Activated CD8-positive, alpha-beta T cell treated with anti-CD3 and anti-CD28 coated beads, Interleukin-2, amount 10 ng/mL, durations not matched to agents 7 days and 5 days (primary cell): ENCODE data around the gene NAPA. TPM values are rescaled to one million over a fixed set of nuclear protein-coding genes. Genes with fewer than 3 reads are reported as not detected.

ENCODE experiments used
- ATAC-seq: fragments of 150-1000 bp; cut with Tn5 transposase; one replicate; pipeline ENCODE4 v1.10.0; 2021; ENCODE audit warnings: moderate library complexity
- CTCF ChIA-PET: fragments of 350-600 bp; sonication (Branson Sonifier 250); formaldehyde crosslinking; loops from one replicate; lab custom pipeline; 2021; ENCODE audit warnings: antibody characterized with exemption; lab: Charles Lee
- POLR2A ChIA-PET: fragments of 350-600 bp; sonication (Branson Sonifier 250); formaldehyde crosslinking; loops from one replicate; lab custom pipeline; 2021; ENCODE audit warnings: antibody characterized with exemption; lab: Charles Lee
- DNase-seq: peaks from one replicate; pipeline ENCODE4 v3.0.0-alpha.2; 2020
- H3K27ac Mint-ChIP-seq: one replicate; pipeline ENCODE4 v1.8.0; 2021; ENCODE audit warnings: mild to moderate bottlenecking, mixed read lengths
- H3K27me3 Mint-ChIP-seq: one replicate; pipeline ENCODE4 v1.8.0; 2021; ENCODE audit warnings: low read depth, mixed read lengths
- H3K36me3 Mint-ChIP-seq: one replicate; pipeline ENCODE4 v1.8.0; 2021; ENCODE audit warnings: low read depth, mixed read lengths
- H3K4me1 Mint-ChIP-seq: one replicate; pipeline ENCODE4 v1.8.0; 2021; ENCODE audit warnings: low read depth, mixed read lengths
- H3K4me3 Mint-ChIP-seq: one replicate; pipeline ENCODE4 v1.8.0; 2021; ENCODE audit warnings: mild to moderate bottlenecking, mixed read lengths
- H3K9me3 Mint-ChIP-seq: one replicate; pipeline ENCODE4 v1.8.0; 2022; ENCODE audit warnings: mixed read lengths; ENCODE audit not compliant: insufficient read depth
- total RNA-seq, 2 experiments: library from RNA; stranded (reverse); gene quantifications; one replicate each; pipeline ENCODE4 v1.2.3, GENCODE V29; 2021

NAPA gene
- total RNA-seq, 2 experiments from 2014 or later: 90.0 to 103 TPM

- no peak for ATAC-seq
- no peaks in the 10 kb centered on the region for H3K9me3 Mint-ChIP-seq
- no peak for DNase-seq
- H3K27ac Mint-ChIP-seq: no peak overlapping the region
- ChIA-PET CTCF (interaction anchor here (1.1 to 2.8 kb wide), 3 partner anchors 9 to 35 kb away, joined by 3 to 14 read pairs (median 4); partner anchors contain the start of gene KPTN), POLR2A (no interaction called here)
- peaks cover 2% of the 10 kb centered on the region for H3K36me3 Mint-ChIP-seq
- H3K4me3 Mint-ChIP-seq: no peak overlapping the region
- H3K27me3 Mint-ChIP-seq: peaks cover 53% of the 10 kb centered on the region
- H3K4me1 Mint-ChIP-seq: peaks cover 40% of the 10 kb centered on the region
Observed at GRCh38 chr19:47448360-47448727, 66.5 kb downstream of the NAPA start.

- DNase-seq (peak; percentile 75), ATAC-seq (peak; percentile 71)
- ChIA-PET POLR2A (no interaction called here), CTCF (interaction anchor here (1.1 to 3.6 kb wide), 4 partner anchors 9 to 36 kb away, joined by 3 to 28 read pairs (median 9); partner anchors contain the start of gene KPTN)
- Mint-ChIP-seq H3K4me3 (peak overlapping the region; percentile 53), H3K36me3 (peaks cover 2% of the 10 kb centered on the region), H3K27me3 (peaks cover 59% of the 10 kb centered on the region), H3K27ac (peak overlapping the region; percentile 18), H3K4me1 (peaks cover 45% of the 10 kb centered on the region), H3K9me3 (no peaks in the 10 kb centered on the region)
Observed at GRCh38 chr19:47447470-47448359, 67.1 kb downstream of the NAPA start.

DNA sequence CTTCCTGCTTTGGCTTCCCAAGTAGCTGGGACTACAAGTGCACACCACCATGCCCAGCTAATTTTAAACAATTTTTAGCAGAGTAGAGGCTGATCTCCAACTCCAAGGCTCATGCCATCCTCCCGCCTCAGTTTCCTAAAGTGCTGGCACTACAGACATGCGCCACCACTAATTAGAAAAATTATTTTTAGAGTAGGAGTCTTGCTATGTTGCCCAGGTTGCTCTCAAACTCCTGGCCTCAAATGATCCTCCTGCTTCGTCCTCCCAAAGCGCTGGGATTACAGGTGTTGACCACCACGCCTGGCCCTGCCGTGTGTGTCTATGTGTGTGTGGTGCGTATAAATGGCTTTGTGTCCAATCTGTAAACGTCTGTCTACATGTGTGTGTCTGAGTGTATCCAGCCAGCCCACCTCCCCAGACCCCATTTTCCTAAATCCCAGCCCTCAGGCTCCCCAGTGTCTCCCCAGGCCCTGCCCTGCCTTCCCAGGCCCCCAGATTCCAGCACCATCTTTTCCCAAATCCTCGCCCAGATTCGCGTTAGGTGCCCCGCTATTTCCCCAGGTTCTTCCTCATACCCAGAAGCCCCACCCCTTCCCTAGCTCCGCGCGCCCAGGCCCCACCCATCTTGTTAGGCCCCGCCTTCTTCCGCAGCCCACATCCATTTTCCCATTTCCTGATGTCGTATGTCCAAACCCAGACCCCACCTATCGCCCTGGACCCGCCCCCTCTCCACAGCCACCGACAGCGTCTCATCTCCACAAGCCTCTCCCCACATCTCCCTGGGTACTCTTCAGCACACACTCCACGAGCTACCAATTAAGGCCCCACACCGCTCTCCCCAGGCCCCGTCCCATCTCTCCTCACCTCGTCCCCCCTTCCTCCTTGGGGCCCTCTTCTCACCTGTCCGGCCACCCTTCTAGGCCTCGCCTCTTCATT is 68.1 kb downstream of the NAPA start:
- peak overlapping the region; percentile 53 for H3K4me3 Mint-ChIP-seq
- ATAC-seq (peak; percentile 8), DNase-seq (peak; percentile 63)
- POLR2A ChIA-PET: interaction anchor here (0.6 to 1.0 kb wide), 2 partner anchors 10 to 838 kb away, joined by 3 to 4 read pairs; no protein-coding TSS in a partner anchor
- H3K27ac Mint-ChIP-seq: peak overlapping the region; percentile 36
- no peaks in the 10 kb centered on the region for H3K9me3 Mint-ChIP-seq
- peaks cover 63% of the 10 kb centered on the region for H3K27me3 Mint-ChIP-seq
- H3K36me3 Mint-ChIP-seq: peaks cover 2% of the 10 kb centered on the region
- CTCF ChIA-PET: interaction anchor here (1.1 to 3.6 kb wide), 5 partner anchors 11 to 266 kb away, joined by 3 to 28 read pairs (median 5); partner anchors contain the start of gene KPTN
- H3K4me1 Mint-ChIP-seq: peaks cover 45% of the 10 kb centered on the region

GRCh38 chr19:47445937-47446402 is 68.9 kb downstream of the NAPA start:
- no peaks in the 10 kb centered on the region for H3K9me3 Mint-ChIP-seq
- ATAC-seq (peak; percentile 70), DNase-seq (peak; percentile 79)
- H3K27ac Mint-ChIP-seq: peak overlapping the region; percentile 17
- peaks cover 60% of the 10 kb centered on the region for H3K27me3 Mint-ChIP-seq
- CTCF ChIA-PET: interaction anchor here (1.1 to 3.6 kb wide), 6 partner anchors 10 to 267 kb away, joined by 3 to 28 read pairs (median 4); partner anchors contain the start of gene KPTN
- peak overlapping the region; percentile 36 for H3K4me3 Mint-ChIP-seq
- H3K36me3 Mint-ChIP-seq: peaks cover 2% of the 10 kb centered on the region
- H3K4me1 Mint-ChIP-seq: peaks cover 45% of the 10 kb centered on the region
- POLR2A ChIA-PET: interaction anchor here (0.9 to 1.0 kb wide), 2 partner anchors 9 to 164 kb away, joined by 3 read pairs; no protein-coding TSS in a partner anchor

GRCh38 chr19:47445527-47445926 is 69.3 kb downstream of the NAPA start:
- POLR2A ChIA-PET: interaction anchor here (0.9 kb wide), 1 partner anchor 165 kb away, joined by 3 read pairs; no protein-coding TSS in a partner anchor
- H3K4me3 Mint-ChIP-seq: peak overlapping the region; percentile 36
- peaks cover 2% of the 10 kb centered on the region for H3K36me3 Mint-ChIP-seq
- CTCF ChIA-PET: interaction anchor here (1.1 to 3.6 kb wide), 4 partner anchors 10 to 255 kb away, joined by 3 to 28 read pairs (median 4); no protein-coding TSS in a partner anchor
- no peak for DNase-seq
- ATAC-seq: no peak
- H3K27me3 Mint-ChIP-seq: peaks cover 63% of the 10 kb centered on the region
- no peaks in the 10 kb centered on the region for H3K9me3 Mint-ChIP-seq
- H3K27ac Mint-ChIP-seq: peak overlapping the region; percentile 17
- H3K4me1 Mint-ChIP-seq: peaks cover 45% of the 10 kb centered on the region

DNA sequence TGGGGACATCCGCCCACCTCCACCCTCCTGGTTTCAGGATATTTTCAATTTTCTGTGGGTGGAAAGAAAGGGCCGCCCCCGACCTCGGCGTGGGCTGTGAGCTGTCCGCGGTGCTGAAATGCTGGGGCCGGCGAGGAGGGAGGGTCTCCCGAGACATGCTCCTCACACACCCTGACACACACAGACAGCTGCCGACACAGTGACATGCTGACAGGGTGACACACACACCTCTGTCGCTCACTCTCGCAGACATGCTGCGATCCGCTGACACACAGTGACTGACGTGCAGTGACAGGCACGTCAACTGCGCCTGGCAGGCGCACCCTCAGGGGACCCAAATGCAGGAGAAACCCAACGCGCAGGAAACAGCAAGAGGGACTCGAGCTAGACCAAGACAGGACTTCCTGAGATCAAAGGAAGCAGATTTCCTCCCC is 70.5 kb downstream of the NAPA start:
- Mint-ChIP-seq H3K27me3 (peaks cover 61% of the 10 kb centered on the region), H3K27ac (no peak overlapping the region), H3K4me3 (peak overlapping the region; percentile 0), H3K9me3 (no peaks in the 10 kb centered on the region), H3K36me3 (peaks cover 2% of the 10 kb centered on the region), H3K4me1 (peaks cover 45% of the 10 kb centered on the region)
- DNase-seq: peak; percentile 61
- peak; percentile 19 for ATAC-seq
- ChIA-PET CTCF (interaction anchor here (0.7 to 3.6 kb wide), 5 partner anchors 8 to 256 kb away, joined by 3 to 28 read pairs (median 4); no protein-coding TSS in a partner anchor), POLR2A (interaction anchor here (0.9 kb wide), 1 partner anchor 65 kb away, joined by 4 read pairs; no protein-coding TSS in a partner anchor)

DNA sequence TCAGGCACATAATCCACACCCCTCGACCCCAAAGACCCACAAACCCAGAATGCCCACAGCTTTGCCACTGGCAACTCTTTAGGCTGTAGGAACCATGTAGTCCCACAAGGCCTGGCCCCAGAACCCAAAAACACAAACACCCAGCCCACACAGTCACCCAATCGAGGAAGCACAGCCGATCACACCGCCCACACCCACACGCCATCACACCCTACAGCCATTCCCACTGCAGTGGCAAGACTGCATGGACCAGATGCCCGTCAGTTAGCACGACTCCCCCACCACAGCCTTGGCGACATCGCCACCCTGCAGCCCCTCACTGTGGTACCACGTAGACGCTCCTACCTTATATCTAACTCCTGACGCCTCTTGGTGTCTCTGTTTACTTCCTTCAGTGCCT is 71.5 kb downstream of the NAPA start:
- Mint-ChIP-seq H3K4me3 (no peak overlapping the region), H3K4me1 (peaks cover 48% of the 10 kb centered on the region), H3K27me3 (peaks cover 57% of the 10 kb centered on the region), H3K36me3 (peaks cover 2% of the 10 kb centered on the region), H3K9me3 (no peaks in the 10 kb centered on the region), H3K27ac (no peak overlapping the region)
- ATAC-seq (no peak), DNase-seq (no peak)
- ChIA-PET CTCF (interaction anchor here (0.6 to 1.2 kb wide), 2 partner anchors 41 to 287 kb away, joined by 3 read pairs; partner anchors contain the start of gene KPTN), POLR2A (no interaction called here)

DNA sequence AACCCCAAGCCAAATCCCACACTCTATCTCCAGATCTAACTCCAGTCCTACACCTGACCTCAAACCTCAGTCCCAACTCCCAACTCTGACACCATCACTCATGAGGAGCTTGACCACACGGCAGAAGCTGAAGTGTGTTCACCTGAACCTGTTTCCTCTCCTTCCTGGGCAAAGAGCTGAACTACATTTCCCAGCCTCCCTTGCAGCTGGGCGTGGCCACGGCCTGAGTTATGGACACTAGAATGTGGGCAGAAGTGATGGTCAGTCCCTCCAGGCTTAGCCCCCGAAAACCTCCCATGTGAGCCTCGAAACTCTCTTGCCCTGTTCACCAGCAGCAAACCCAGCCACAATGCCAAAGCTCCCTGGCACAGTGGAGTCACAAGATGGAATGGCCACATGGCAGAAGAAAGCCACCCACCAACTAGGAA is 76.1 kb downstream of the NAPA start:
- ChIA-PET POLR2A (interaction anchor here (0.6 to 0.7 kb wide), 3 partner anchors 165 to 318 kb away, joined by 3 read pairs; no protein-coding TSS in a partner anchor), CTCF (interaction anchor here (1.0 to 5.7 kb wide), 7 partner anchors 9 to 274 kb away, joined by 3 to 118 read pairs (median 4); partner anchors contain the start of genes EHD2 and KPTN)
- peaks cover 27% of the 10 kb centered on the region for H3K27me3 Mint-ChIP-seq
- H3K9me3 Mint-ChIP-seq: no peaks in the 10 kb centered on the region
- H3K4me3 Mint-ChIP-seq: no peak overlapping the region
- no peaks in the 10 kb centered on the region for H3K36me3 Mint-ChIP-seq
- no peak overlapping the region for H3K27ac Mint-ChIP-seq
- ATAC-seq (no peak), DNase-seq (no peak)
- H3K4me1 Mint-ChIP-seq: peaks cover 43% of the 10 kb centered on the region
